ENCODE results near the gene RPA1.
"Not testable (repeated sequence)": the region's sequence is repeated elsewhere in the genome, so short reads cannot be mapped to it uniquely, and the experiment has no call there.

Gene RPA1

DNA sequence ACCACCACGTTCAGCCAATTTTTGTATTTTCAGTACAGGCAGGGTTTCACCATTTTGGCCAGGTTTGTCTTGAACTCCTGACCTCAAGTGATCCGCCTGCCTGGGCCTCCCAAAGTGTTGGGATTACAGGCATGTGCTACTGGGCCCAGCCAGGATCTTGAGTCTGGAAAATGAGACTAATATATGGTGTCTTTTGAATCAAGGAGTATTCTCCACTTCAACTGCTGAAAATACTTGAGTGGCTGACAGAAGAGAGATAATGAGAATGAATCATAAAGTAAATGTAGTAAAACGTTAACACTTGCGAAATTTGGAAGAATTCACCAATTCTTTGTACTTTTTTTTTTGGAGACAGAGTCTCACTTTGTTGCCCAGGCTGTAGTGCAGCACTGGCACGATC, 16.7 kb upstream of the RPA1 start:
- no peak for DNase-seq (ENCODE audit: low spot score)

DNA sequence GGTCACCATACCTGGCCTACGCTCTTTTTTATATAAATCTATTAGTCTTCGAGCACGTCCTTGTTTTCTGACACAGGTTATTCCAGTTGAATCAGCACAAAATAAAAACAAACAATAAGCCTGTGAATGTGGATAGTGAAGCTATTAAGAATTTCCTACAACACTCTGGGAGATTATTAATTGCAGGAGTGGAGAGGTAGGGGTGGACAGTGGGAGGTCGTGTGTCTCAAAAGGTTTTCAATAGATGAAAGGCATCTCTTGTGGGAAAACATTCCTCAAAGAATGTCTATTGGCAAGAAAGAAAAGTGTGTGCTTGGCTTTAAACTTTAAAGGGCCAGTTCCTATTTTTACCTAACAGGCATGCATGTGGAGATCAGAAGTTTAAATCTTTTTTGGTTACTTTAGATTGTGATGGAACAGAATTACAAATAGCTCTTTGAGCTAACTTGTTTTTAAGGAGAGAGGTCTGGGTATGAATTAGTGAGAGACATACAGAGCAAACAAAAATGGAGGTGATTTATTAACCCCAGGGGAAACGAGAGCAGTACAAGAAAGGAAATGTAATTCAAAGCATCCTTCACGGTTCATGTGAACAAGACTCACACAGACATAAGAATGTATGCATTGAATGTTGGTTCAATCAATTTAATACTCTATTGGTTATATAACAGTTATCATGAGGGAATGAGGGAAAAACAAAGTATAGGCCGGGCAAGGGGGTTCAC, 9.1 kb upstream of the RPA1 start:
- DNase-seq (ENCODE audit: low spot score), result no peak

GRCh38 chr17:1829216-1829591, 601 bp upstream of the RPA1 start:
- no peak for DNase-seq (ENCODE audit: low spot score)

GRCh38 chr17:1830288-1830687, 483 bp downstream of the RPA1 start:
- DNase-seq (ENCODE audit: low spot score), result peak; percentile 40

DNA sequence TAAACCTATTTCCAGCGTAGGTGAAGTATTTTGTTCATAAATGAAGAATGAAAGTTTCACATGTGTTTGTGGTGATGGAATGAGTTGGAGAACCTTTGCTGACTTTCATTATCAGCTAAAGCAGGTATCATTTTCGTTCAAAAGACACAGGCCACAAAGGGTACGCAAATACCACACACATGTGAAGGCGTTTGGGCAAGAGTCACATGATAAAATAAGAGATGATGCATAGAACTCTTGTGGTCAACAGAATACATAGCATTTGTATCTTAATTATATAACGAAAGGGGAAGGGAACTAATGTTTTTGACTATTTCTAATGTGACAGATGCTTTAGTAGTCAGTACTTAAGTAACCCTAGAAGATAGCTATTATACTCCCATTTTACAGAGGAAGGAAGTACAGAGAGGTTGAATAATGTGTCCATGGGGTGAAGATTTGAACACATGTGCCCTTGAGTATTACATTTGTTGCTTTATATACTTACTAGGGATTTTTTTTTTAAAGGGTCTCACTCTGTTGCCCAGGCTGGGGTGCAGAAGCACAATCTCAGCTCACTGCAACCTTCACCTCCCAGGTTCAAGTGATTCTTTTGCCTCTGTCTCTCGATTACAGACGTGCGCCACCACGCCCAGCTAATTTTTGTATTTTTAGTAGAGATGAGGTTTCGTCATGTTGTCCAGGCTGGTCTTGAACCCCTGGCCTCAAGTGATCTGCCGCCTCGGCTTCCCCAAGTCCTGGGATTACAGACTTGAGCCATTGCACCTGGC, 4.8 kb downstream of the RPA1 start:
- no peak for DNase-seq (ENCODE audit: low spot score)

- DNase-seq (ENCODE audit: low spot score), result no peak
Observed at GRCh38 chr17:1839516-1839915, 9.7 kb downstream of the RPA1 start.

DNA sequence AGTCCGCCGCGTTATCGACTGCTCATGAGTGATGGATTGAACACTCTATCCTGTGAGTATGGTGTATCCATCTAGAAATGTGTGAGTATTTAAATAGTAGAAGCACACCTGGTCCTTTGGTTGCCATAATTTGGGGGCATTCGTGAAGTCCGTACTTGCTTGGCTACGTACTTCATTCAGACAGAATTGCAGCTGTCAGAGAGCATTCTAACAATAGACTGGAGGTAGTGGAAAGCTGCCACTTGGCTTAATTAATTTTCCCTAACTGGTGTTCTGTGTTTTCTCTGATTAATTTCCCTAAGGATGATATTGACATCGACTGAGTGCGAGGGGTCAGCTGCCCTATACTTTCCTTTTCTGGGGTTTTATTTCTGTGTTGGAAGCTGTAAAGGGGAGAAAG, 14.1 kb downstream of the RPA1 start:
- DNase-seq (ENCODE audit: low spot score), result no peak

GRCh38 chr17:1847191-1847590, 17.4 kb downstream of the RPA1 start:
- DNase-seq (ENCODE audit: low spot score), result no peak

DNA sequence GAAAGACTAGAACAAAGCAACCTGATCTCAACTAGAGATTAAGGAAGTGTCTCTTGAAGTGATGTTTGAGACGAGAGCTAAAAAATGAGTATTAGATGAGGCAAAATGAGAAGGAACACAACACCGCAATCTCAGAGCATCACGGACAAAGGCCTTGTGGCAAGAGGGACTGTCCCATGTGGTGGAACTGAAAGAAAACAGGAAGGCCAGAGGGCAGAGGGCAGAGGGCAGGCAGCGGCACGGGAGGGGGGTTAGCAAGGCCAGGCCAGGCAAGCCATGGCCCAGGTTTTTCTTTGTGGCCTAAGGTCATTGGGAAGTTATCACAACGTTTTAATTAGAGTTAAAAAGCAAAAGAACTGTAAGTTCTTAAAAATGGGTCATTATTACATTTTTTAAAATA, 22.5 kb downstream of the RPA1 start:
- no peak for DNase-seq (ENCODE audit: low spot score)

- DNase-seq (ENCODE audit: low spot score), result no peak
Observed at GRCh38 chr17:1853698-1854097, 23.9 kb downstream of the RPA1 start.

- DNase-seq (ENCODE audit: low spot score), result not testable (repeated sequence)
Observed at GRCh38 chr17:1856462-1856861, 26.7 kb downstream of the RPA1 start.

- no peak for DNase-seq (ENCODE audit: low spot score)
Observed at GRCh38 chr17:1860978-1861377, 31.2 kb downstream of the RPA1 start.

- no peak for DNase-seq (ENCODE audit: low spot score)
Observed at GRCh38 chr17:1861391-1862010, 31.7 kb downstream of the RPA1 start.

GRCh38 chr17:1865252-1866037, 35.6 kb downstream of the RPA1 start:
- DNase-seq (ENCODE audit: low spot score), result peak; percentile 61

- no peak for DNase-seq (ENCODE audit: low spot score)
Observed at GRCh38 chr17:1867307-1867706, 37.5 kb downstream of the RPA1 start.

- DNase-seq (ENCODE audit: low spot score), result no peak
Observed at GRCh38 chr17:1868090-1868489, 38.3 kb downstream of the RPA1 start.

GRCh38 chr17:1870592-1870991, 40.8 kb downstream of the RPA1 start:
- no peak for DNase-seq (ENCODE audit: low spot score)

DNA sequence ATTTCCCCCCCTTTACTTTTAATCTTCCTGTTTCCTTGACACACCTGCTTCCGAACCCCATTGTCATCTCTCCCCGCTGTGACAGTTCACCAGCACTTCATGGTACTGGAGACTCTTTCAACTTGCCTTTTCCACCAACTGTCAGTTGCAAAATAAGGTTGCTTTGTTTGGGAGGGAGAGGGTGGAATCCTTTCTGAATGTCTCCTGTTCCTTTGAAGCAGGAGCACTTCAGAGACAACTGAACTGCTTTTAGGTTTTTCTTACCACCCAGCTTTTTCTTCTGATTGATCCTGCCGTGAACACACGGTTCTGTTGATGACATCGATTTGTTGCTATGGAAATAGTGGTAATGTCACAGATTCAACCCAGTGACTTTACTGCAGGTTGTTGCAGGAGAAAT, 42.0 kb downstream of the RPA1 start:
- DNase-seq (ENCODE audit: low spot score), result no peak

DNA sequence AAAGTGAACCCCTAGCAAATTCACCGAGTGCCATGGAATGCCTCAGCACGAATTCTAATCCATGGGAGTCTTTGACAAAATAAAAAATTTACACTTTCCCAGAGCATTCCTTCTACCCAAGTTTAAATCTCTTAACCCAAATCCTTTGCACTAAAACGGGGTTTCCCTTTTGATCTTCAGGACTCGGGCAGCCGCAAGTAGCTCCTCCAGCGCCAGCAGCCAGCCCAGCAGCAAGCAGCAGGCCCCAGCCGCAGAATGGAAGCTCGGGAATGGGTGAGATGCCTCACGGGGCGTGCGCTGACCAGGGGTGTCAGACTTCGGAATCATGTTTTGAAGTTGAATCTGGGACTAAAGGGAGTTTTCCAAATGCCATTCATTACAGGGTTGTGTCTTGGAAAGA, 42.4 kb downstream of the RPA1 start:
- DNase-seq (ENCODE audit: low spot score), result no peak

DNA sequence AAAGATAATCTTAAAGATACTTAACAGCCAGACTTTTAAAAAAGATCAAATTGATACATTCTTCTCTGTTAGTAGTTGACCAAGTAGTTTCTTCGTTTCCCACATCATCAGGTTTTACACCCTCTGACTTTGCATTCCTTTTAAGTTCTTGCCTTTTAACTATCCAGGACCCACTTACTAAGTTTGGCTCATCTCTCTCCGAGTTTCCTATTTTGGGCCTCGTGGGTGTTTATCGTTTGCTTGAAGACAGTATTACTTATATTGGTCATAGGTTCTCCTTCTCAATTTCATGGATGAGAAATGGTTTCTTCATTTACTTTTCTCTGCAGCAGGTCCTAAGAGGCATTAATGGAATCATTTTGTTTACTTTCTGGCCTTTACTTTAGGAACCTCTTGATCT, 43.2 kb downstream of the RPA1 start:
- DNase-seq (ENCODE audit: low spot score), result no peak

DNA sequence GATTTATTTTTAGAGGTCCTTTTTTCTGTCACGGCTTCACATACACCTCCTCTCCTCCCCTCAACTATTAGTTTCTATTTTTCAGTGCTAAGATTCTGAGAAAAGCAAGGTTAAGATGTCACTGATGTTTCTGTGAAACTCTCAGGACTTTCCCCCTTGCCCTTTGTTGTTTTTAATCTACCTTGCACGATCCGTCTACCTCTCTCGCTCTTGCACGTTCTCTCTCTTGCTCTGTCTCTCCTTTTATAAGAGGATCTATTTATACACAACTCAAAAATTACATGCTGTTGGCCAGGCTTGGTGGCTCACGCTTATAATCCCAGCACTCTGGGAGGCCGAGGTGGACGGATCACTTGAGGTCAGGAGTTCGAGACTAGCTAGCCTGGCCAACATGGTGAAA, 43.6 kb downstream of the RPA1 start:
- DNase-seq (ENCODE audit: low spot score), result no peak

- no peak for DNase-seq (ENCODE audit: low spot score)
Observed at GRCh38 chr17:1875597-1875996, 45.8 kb downstream of the RPA1 start.

Measured in iPS-NIHi11 (cell line).